Keratinocyte (primary cell): ENCODE results near the gene AK1.

ENCODE experiments used
- CTCF ChIP-seq, 3 experiments: IDR thresholded peaks in 1 of 3; conservative IDR thresholded peaks in 1 of 3; optimal IDR thresholded peaks in 1 of 3; 2 replicates in 2 of 3; 3 replicates in 1 of 3; pipeline versions ENCODE3 to v1.5.1; 2011; ENCODE audit warnings: low read length in 3 of 3, mild to moderate bottlenecking in 3 of 3, moderate library complexity in 2 of 3, control low read depth in 1 of 3, inconsistent platforms in 1 of 3; ENCODE audit not compliant: insufficient read depth in 2 of 3; ENCODE audit errors: extremely low read depth in 1 of 3
- EZH2 ChIP-seq: IDR thresholded peaks from one replicate; pipeline ENCODE4 v1.6.1; 2012; ENCODE audit warnings: inconsistent platforms, mild to moderate bottlenecking, low read length, moderate library complexity

GRCh38 chr9:127828262-127829031 lies 49.0 kb downstream of the AK1 start:
- TF ChIP-seq CTCF (optimal IDR thresholded peaks at IDR 0.05 in 1 of 3, IDR thresholded peaks at IDR 0.05 in 1 of 3, conservative IDR thresholded peaks at IDR 0.05 in 1 of 3; ENCODE audit: extremely low read depth in 1 of 3, insufficient read depth in 2 of 3, low read length in 3 of 3) (no peak), EZH2 (no peak)
